ENCODE data around the gene NR2E1. TPM values are rescaled to one million over a fixed set of nuclear protein-coding genes. Genes with fewer than 3 reads are reported as not detected.

NR2E1 gene
- total RNA-seq, 3 donors from 2014 or later (not counting 1 experiment from before 2014, with no cell fraction given), result not detected

- Histone ChIP-seq H3K9me3 (ENCODE audit: control insufficient read depth, insufficient read depth, low read length) (no peaks in the 10 kb centered on the region), H3K27ac (ENCODE audit: low read length) (no peak overlapping the region), H3K36me3 (ENCODE audit: control insufficient read depth, insufficient read depth, low read length) (no peaks in the 10 kb centered on the region), H3K4me3 (ENCODE audit: low read length) (no peak overlapping the region), H3K4me1 (ENCODE audit: control insufficient read depth, insufficient read depth, low read length) (peaks cover 14% of the 10 kb centered on the region), H3K27me3 (ENCODE audit: control insufficient read depth, insufficient read depth, low read length) (peaks cover 61% of the 10 kb centered on the region)
- Mint-ChIP-seq H3K4me1 (peaks cover 7 to 14% of the 10 kb centered on the region in 2 donors), H3K36me3 (peaks cover 7% of the 10 kb centered on the region), H3K4me3 (peak overlapping the region; percentile 31), H3K27ac (no peak overlapping the region), H3K9me3 (no peaks in the 10 kb centered on the region), H3K27me3 (ENCODE audit: low read depth in 2 of 2) (peaks cover 74 to 88% of the 10 kb centered on the region in 2 donors)
- DNase-seq, result no peak
- TF ChIP-seq CTCF (IDR thresholded peaks at IDR 0.05), result no peak
- WGBS (ENCODE audit: insufficient coverage), result 5% methylated on average over 60 of the region's 60 CpGs
- ATAC-seq, result peak; percentile 21 to 37 (median 37)
- intact Hi-C loops (cut with micrococcal nuclease), result no loop called here
These were observed 8.4 kb upstream of the NR2E1 start for GRCh38 chr6:108157234-108157980.

- Mint-ChIP-seq H3K27ac (no peak overlapping the region), H3K9me3 (no peaks in the 10 kb centered on the region), H3K4me1 (peaks cover 7 to 14% of the 10 kb centered on the region in 2 donors), H3K36me3 (peaks cover 7% of the 10 kb centered on the region), H3K27me3 (ENCODE audit: low read depth in 2 of 2) (peaks cover 73 to 89% of the 10 kb centered on the region in 2 donors), H3K4me3 (peak overlapping the region; percentile 89)
- H3K9me3 ChIP-seq (ENCODE audit: control insufficient read depth, insufficient read depth, low read length), result no peaks in the 10 kb centered on the region
- H3K27ac ChIP-seq (ENCODE audit: low read length), result no peak overlapping the region
- WGBS (ENCODE audit: insufficient coverage), result 6% methylated on average over 37 of the region's 38 CpGs
- H3K4me3 ChIP-seq (ENCODE audit: low read length), result no peak overlapping the region
- no peaks in the 10 kb centered on the region for H3K36me3 ChIP-seq (ENCODE audit: control insufficient read depth, insufficient read depth, low read length)
- no peak for TF ChIP-seq CTCF (IDR thresholded peaks at IDR 0.05)
- intact Hi-C loops (cut with micrococcal nuclease), result no loop called here
- ATAC-seq (peak in 1 of 3 donors; percentile 46), DNase-seq (no peak)
- peaks cover 14% of the 10 kb centered on the region for H3K4me1 ChIP-seq (ENCODE audit: control insufficient read depth, insufficient read depth, low read length)
- peaks cover 67% of the 10 kb centered on the region for H3K27me3 ChIP-seq (ENCODE audit: control insufficient read depth, insufficient read depth, low read length)
These were observed 7.8 kb upstream of the NR2E1 start for GRCh38 chr6:108157981-108158525.

DNA sequence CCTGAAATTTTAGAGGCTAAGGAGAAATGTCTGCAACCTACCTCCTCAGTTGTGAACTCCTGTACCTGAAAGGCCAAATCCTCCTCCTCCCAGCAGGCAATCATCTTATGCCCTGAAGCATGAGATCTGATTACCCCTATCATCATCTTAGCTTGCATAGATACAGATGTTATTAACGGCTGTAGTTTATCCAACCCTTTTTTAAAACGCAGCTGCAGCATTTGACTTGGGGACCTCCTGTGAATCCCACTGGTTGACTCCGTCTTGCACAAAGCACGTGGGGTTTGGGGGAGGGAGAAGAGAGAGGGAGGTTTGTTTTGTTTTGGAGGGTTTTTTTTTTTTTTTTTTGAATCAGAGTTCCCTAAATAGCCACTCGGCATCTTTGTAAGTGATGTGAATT lies 5.8 kb upstream of the NR2E1 start:
- peak overlapping the region; percentile 4 for H3K4me3 Mint-ChIP-seq
- H3K9me3 ChIP-seq (ENCODE audit: control insufficient read depth, insufficient read depth, low read length), result no peaks in the 10 kb centered on the region
- no peak overlapping the region for H3K27ac ChIP-seq (ENCODE audit: low read length)
- ATAC-seq (no peak), DNase-seq (no peak)
- H3K9me3 Mint-ChIP-seq, result no peaks in the 10 kb centered on the region
- peaks cover 79 to 87% of the 10 kb centered on the region in 2 donors for H3K27me3 Mint-ChIP-seq (ENCODE audit: low read depth in 2 of 2)
- WGBS (ENCODE audit: insufficient coverage), result 22% methylated on average over 4 of the region's 5 CpGs
- no peak overlapping the region for H3K27ac Mint-ChIP-seq
- TF ChIP-seq CTCF (IDR thresholded peaks at IDR 0.05), result no peak
- H3K4me1 Mint-ChIP-seq, result peaks cover 7 to 17% of the 10 kb centered on the region in 2 donors
- H3K4me1 ChIP-seq (ENCODE audit: control insufficient read depth, insufficient read depth, low read length), result peaks cover 14% of the 10 kb centered on the region
- no peak overlapping the region for H3K4me3 ChIP-seq (ENCODE audit: low read length)
- peaks cover 7% of the 10 kb centered on the region for H3K36me3 Mint-ChIP-seq
- peaks cover 77% of the 10 kb centered on the region for H3K27me3 ChIP-seq (ENCODE audit: control insufficient read depth, insufficient read depth, low read length)
- no peaks in the 10 kb centered on the region for H3K36me3 ChIP-seq (ENCODE audit: control insufficient read depth, insufficient read depth, low read length)
- intact Hi-C loops (cut with micrococcal nuclease), result no loop called here

Data from natural killer cell (primary cell).